ENCODE data around the gene SEC63. TPM values are rescaled to one million over a fixed set of nuclear protein-coding genes. Genes with fewer than 3 reads are reported as not detected.
"Not testable (repeated sequence)": the region's sequence is repeated elsewhere in the genome, so short reads cannot be mapped to it uniquely, and the experiment has no call there.

Gene SEC63
- total and polyA plus RNA-seq, 4 donors: 22.9 to 102 (median 65.9) TPM

GRCh38 chr6:108002365-108003221, 44.6 kb upstream of the SEC63 start:
- WGBS, 2 donors: 60 to 66% methylated on average over 9 of the region's 9 CpGs
- no peak for TF ChIP-seq CTCF (IDR thresholded peaks at IDR 0.05; ENCODE audit: control extremely low read depth, extremely low read depth)

GRCh38 chr6:108001696-108002231, 43.8 kb upstream of the SEC63 start:
- Histone ChIP-seq H3K9me3 (ENCODE audit: control insufficient read depth in 4 of 4, insufficient read depth in 3 of 4, low read length in 3 of 4) (peaks cover 0 to 4% (median 0%) of the 10 kb centered on the region in 4 donors), H3K36me3 (ENCODE audit: control insufficient read depth in 4 of 4, insufficient read depth in 4 of 4, low read length in 4 of 4) (no peaks in the 10 kb centered on the region), H3K9ac (ENCODE audit: insufficient read depth in 1 of 2, low read length in 2 of 2) (no peak overlapping the region), H3K4me3 (no peak overlapping the region), H3K27me3 (ENCODE audit: control insufficient read depth in 3 of 3, insufficient read depth in 3 of 3, low read length in 2 of 3) (no peaks in the 10 kb centered on the region), H3K4me1 (ENCODE audit: control insufficient read depth in 5 of 5, insufficient read depth in 5 of 5, low read length in 5 of 5) (peaks cover 0 to 2% (median 0%) of the 10 kb centered on the region in 5 donors), H3K27ac (ENCODE audit: low read depth in 1 of 2, low read length in 1 of 2) (no peak overlapping the region)
- DNase-seq (no peak), ATAC-seq (ENCODE audit: insufficient read depth, low FRiP score) (no peak)
- WGBS, 2 donors: 93 to 94% methylated on average over 7 of the region's 7 CpGs
- no peak for TF ChIP-seq CTCF (IDR thresholded peaks at IDR 0.05; ENCODE audit: control extremely low read depth, extremely low read depth)

More at GRCh38 chr6:108002365-108003221, 44.6 kb upstream of the SEC63 start:
- H3K9me3 ChIP-seq (ENCODE audit: control insufficient read depth in 4 of 4, insufficient read depth in 3 of 4, low read length in 3 of 4): peaks cover 0 to 4% (median 0%) of the 10 kb centered on the region in 4 donors
- no peak overlapping the region for H3K27ac ChIP-seq (ENCODE audit: low read depth in 1 of 2, low read length in 1 of 2)
- DNase-seq (no peak), ATAC-seq (ENCODE audit: insufficient read depth, low FRiP score) (no peak)
- H3K4me1 ChIP-seq (ENCODE audit: control insufficient read depth in 5 of 5, insufficient read depth in 5 of 5, low read length in 5 of 5): peaks cover 0 to 2% (median 0%) of the 10 kb centered on the region in 5 donors
- H3K9ac ChIP-seq (ENCODE audit: insufficient read depth in 1 of 2, low read length in 2 of 2): no peak overlapping the region
- H3K4me3 ChIP-seq: no peak overlapping the region
- H3K27me3 ChIP-seq (ENCODE audit: control insufficient read depth in 3 of 3, insufficient read depth in 3 of 3, low read length in 2 of 3): no peaks in the 10 kb centered on the region
- H3K36me3 ChIP-seq (ENCODE audit: control insufficient read depth in 4 of 4, insufficient read depth in 4 of 4, low read length in 4 of 4): no peaks in the 10 kb centered on the region

- not testable (repeated sequence) for H3K27me3 ChIP-seq (ENCODE audit: control insufficient read depth in 3 of 3, insufficient read depth in 3 of 3, low read length in 2 of 3); ATAC-seq (ENCODE audit: insufficient read depth, low FRiP score); DNase-seq; H3K9ac ChIP-seq (ENCODE audit: insufficient read depth in 1 of 2, low read length in 2 of 2); H3K9me3 ChIP-seq (ENCODE audit: control insufficient read depth in 4 of 4, insufficient read depth in 3 of 4, low read length in 3 of 4); H3K36me3 ChIP-seq (ENCODE audit: control insufficient read depth in 4 of 4, insufficient read depth in 4 of 4, low read length in 4 of 4); H3K4me1 ChIP-seq (ENCODE audit: control insufficient read depth in 5 of 5, insufficient read depth in 5 of 5, low read length in 5 of 5); H3K4me3 ChIP-seq; H3K27ac ChIP-seq (ENCODE audit: low read depth in 1 of 2, low read length in 1 of 2)
- 91 to 95% methylated on average over 5 of the region's 5 CpGs for WGBS, 2 donors
These were observed 42.3 kb upstream of the SEC63 start for GRCh38 chr6:108000259-108000658.

- Histone ChIP-seq H3K36me3 (ENCODE audit: control insufficient read depth in 4 of 4, insufficient read depth in 4 of 4, low read length in 4 of 4) (no peaks in the 10 kb centered on the region), H3K9ac (ENCODE audit: insufficient read depth in 1 of 2, low read length in 2 of 2) (no peak overlapping the region), H3K4me1 (ENCODE audit: control insufficient read depth in 5 of 5, insufficient read depth in 5 of 5, low read length in 5 of 5) (peaks cover 0 to under 1% (median 0%) of the 10 kb centered on the region in 5 donors), H3K27ac (ENCODE audit: low read depth in 1 of 2, low read length in 1 of 2) (no peak overlapping the region), H3K4me3 (no peak overlapping the region), H3K27me3 (ENCODE audit: control insufficient read depth in 3 of 3, insufficient read depth in 3 of 3, low read length in 2 of 3) (no peaks in the 10 kb centered on the region), H3K9me3 (ENCODE audit: control insufficient read depth in 4 of 4, insufficient read depth in 3 of 4, low read length in 3 of 4) (no peaks in the 10 kb centered on the region)
- no peak for DNase-seq
- no peak for TF ChIP-seq CTCF (IDR thresholded peaks at IDR 0.05; ENCODE audit: control extremely low read depth, extremely low read depth)
- no peak for ATAC-seq (ENCODE audit: insufficient read depth, low FRiP score)
These were observed 41.3 kb upstream of the SEC63 start for GRCh38 chr6:107999341-107999740.

All from lung (tissue), 12 donors.